HG03135 (cell line): ENCODE data around the gene SAAL1.

Source experiments
- ATAC-seq: cut with Tn5 transposase; IDR thresholded peaks from one replicate; pipeline ENCODE4 v1.9.1; 2021; ENCODE audit warnings: mild to moderate bottlenecking, moderate library complexity; ENCODE audit not compliant: unreplicated experiment

The SAAL1 gene

GRCh38 chr11:18088966-18089365 lies 16.9 kb downstream of the SAAL1 start:
- no peak for ATAC-seq

- ATAC-seq: no peak
Observed at GRCh38 chr11:18088366-18088765, 17.5 kb downstream of the SAAL1 start.

- ATAC-seq: no peak
Observed at GRCh38 chr11:18081551-18081950, 24.3 kb downstream of the SAAL1 start.

GRCh38 chr11:18080451-18080850 lies 25.4 kb downstream of the SAAL1 start:
- ATAC-seq: no peak

- ATAC-seq: no peak
Observed at GRCh38 chr11:18078909-18079308, 27.0 kb downstream of the SAAL1 start.

- no peak for ATAC-seq
Observed at GRCh38 chr11:18075444-18075843, 30.4 kb downstream of the SAAL1 start.

GRCh38 chr11:18071098-18071705 lies 34.7 kb downstream of the SAAL1 start:
- no peak for ATAC-seq

GRCh38 chr11:18067372-18067771 lies 38.5 kb downstream of the SAAL1 start:
- ATAC-seq: no peak

- no peak for ATAC-seq
Observed at GRCh38 chr11:18066626-18067025, 39.3 kb downstream of the SAAL1 start.

GRCh38 chr11:18065572-18065971 lies 40.3 kb downstream of the SAAL1 start:
- ATAC-seq: no peak

GRCh38 chr11:18064450-18065054 lies 41.3 kb downstream of the SAAL1 start:
- ATAC-seq: no peak

- no peak for ATAC-seq
Observed at GRCh38 chr11:18063862-18064434, 41.9 kb downstream of the SAAL1 start.

- no peak for ATAC-seq
Observed at GRCh38 chr11:18063125-18063524, 42.8 kb downstream of the SAAL1 start.

- no peak for ATAC-seq
Observed at GRCh38 chr11:18061351-18061750, 44.5 kb downstream of the SAAL1 start.

- no peak for ATAC-seq
Observed at GRCh38 chr11:18056561-18057181, 49.2 kb downstream of the SAAL1 start.

GRCh38 chr11:18054511-18055103 lies 51.3 kb downstream of the SAAL1 start:
- ATAC-seq: no peak

- no peak for ATAC-seq
Observed at GRCh38 chr11:18050848-18051247, 55.0 kb downstream of the SAAL1 start.

- ATAC-seq: no peak
Observed at GRCh38 chr11:18046116-18046777, 59.6 kb downstream of the SAAL1 start, which contains the start of gene TPH1. TSS of gene TPH1 (minus strand) at chr11:18046269. CDS start at chr11:18040762, 5,507 bp downstream.

- ATAC-seq: no peak
Observed at GRCh38 chr11:18036456-18036855, 69.4 kb downstream of the SAAL1 start.
